WTC11 (cell line): ENCODE data around the gene SUB1.

Experiments used
- ATF1 ChIP-seq: sonication (generic); formaldehyde crosslinking; IDR thresholded peaks from 2 replicates; pipeline ENCODE4 v1.8.1; 2023; ENCODE audit warnings: mild to moderate bottlenecking, moderate library complexity, missing genetic modification reagents
- CREB1 ChIP-seq: sonication (generic); formaldehyde crosslinking; IDR thresholded peaks from 2 replicates; pipeline ENCODE4 v1.8.0; 2023; ENCODE audit warnings: mild to moderate bottlenecking, missing genetic modification reagents
- ETV6 ChIP-seq: sonication (generic); formaldehyde crosslinking; IDR thresholded peaks from 2 replicates; pipeline ENCODE4 v1.8.1; 2022; ENCODE audit warnings: mild to moderate bottlenecking, missing genetic modification reagents
- TEAD4 ChIP-seq: sonication (generic); formaldehyde crosslinking; IDR thresholded peaks from 2 replicates; pipeline ENCODE4 v1.8.0; 2022; ENCODE audit warnings: mild to moderate bottlenecking, missing genetic modification reagents
- ZNF121 ChIP-seq: sonication (generic); formaldehyde crosslinking; IDR thresholded peaks from 2 replicates; pipeline ENCODE4 v1.8.0; 2023; ENCODE audit warnings: missing genetic modification reagents
- ZNF396 ChIP-seq: fragments of 250-450 bp; sonication (Bioruptor Pico); IDR thresholded peaks from 2 replicates; pipeline ENCODE4 v1.8.0; 2021; ENCODE audit warnings: mild to moderate bottlenecking, moderate library complexity, borderline replicate concordance
- TF ChIP-seq, protein P1 (sequence below): fragments of 200-600 bp; IDR thresholded peaks from 2 replicates; pipeline ENCODE4 v1.8.0; 2022; ENCODE audit warnings: antibody characterized with exemption
- TF ChIP-seq, protein P2 (sequence below): sonication (generic); formaldehyde crosslinking; IDR thresholded peaks from 2 replicates; pipeline ENCODE4 v1.8.0; 2022; ENCODE audit warnings: mild to moderate bottlenecking, missing genetic modification reagents
- TF ChIP-seq, protein P3 (sequence below): sonication (generic); formaldehyde crosslinking; IDR thresholded peaks from 2 replicates; pipeline ENCODE4 v1.8.1; 2022; ENCODE audit warnings: low read depth, missing genetic modification reagents, borderline replicate concordance
- TF ChIP-seq, protein P4 (sequence below): sonication (generic); formaldehyde crosslinking; IDR thresholded peaks from 2 replicates; pipeline ENCODE4 v1.8.0; 2022; ENCODE audit warnings: missing genetic modification reagents

DNA sequence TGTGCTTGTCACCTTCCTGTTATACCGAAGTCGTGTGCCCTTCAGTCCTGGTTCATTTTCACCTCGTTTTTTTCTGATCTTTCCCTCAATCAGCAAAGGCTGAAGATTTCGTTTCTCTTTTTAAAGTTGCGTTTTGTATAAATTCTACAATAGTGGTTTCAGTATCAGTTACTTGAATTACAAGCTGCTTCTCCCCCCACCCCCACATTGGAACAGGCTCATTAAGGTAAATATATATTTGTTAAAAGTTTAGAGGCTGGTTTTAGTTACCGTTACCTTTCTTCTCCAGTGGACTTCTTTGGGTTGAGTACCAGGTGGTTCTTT is 881 bp downstream of the SUB1 start:
- TF ChIP-seq CREB1 (no peak), ATF1 (CRISPR knock-in tag) (no peak), ETV6 (CRISPR knock-in tag) (no peak), TEAD4 (no peak), ZNF396 (no peak), ZNF121 (CRISPR knock-in tag) (no peak)
- TF ChIP-seq, protein P1, sequence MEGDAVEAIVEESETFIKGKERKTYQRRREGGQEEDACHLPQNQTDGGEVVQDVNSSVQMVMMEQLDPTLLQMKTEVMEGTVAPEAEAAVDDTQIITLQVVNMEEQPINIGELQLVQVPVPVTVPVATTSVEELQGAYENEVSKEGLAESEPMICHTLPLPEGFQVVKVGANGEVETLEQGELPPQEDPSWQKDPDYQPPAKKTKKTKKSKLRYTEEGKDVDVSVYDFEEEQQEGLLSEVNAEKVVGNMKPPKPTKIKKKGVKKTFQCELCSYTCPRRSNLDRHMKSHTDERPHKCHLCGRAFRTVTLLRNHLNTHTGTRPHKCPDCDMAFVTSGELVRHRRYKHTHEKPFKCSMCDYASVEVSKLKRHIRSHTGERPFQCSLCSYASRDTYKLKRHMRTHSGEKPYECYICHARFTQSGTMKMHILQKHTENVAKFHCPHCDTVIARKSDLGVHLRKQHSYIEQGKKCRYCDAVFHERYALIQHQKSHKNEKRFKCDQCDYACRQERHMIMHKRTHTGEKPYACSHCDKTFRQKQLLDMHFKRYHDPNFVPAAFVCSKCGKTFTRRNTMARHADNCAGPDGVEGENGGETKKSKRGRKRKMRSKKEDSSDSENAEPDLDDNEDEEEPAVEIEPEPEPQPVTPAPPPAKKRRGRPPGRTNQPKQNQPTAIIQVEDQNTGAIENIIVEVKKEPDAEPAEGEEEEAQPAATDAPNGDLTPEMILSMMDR, result no peak
- TF ChIP-seq, protein P2, sequence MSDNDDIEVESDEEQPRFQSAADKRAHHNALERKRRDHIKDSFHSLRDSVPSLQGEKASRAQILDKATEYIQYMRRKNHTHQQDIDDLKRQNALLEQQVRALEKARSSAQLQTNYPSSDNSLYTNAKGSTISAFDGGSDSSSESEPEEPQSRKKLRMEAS, result no peak
- TF ChIP-seq, protein P3, sequence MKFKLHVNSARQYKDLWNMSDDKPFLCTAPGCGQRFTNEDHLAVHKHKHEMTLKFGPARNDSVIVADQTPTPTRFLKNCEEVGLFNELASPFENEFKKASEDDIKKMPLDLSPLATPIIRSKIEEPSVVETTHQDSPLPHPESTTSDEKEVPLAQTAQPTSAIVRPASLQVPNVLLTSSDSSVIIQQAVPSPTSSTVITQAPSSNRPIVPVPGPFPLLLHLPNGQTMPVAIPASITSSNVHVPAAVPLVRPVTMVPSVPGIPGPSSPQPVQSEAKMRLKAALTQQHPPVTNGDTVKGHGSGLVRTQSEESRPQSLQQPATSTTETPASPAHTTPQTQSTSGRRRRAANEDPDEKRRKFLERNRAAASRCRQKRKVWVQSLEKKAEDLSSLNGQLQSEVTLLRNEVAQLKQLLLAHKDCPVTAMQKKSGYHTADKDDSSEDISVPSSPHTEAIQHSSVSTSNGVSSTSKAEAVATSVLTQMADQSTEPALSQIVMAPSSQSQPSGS (CRISPR knock-in tag), result no peak
- TF ChIP-seq, protein P4, sequence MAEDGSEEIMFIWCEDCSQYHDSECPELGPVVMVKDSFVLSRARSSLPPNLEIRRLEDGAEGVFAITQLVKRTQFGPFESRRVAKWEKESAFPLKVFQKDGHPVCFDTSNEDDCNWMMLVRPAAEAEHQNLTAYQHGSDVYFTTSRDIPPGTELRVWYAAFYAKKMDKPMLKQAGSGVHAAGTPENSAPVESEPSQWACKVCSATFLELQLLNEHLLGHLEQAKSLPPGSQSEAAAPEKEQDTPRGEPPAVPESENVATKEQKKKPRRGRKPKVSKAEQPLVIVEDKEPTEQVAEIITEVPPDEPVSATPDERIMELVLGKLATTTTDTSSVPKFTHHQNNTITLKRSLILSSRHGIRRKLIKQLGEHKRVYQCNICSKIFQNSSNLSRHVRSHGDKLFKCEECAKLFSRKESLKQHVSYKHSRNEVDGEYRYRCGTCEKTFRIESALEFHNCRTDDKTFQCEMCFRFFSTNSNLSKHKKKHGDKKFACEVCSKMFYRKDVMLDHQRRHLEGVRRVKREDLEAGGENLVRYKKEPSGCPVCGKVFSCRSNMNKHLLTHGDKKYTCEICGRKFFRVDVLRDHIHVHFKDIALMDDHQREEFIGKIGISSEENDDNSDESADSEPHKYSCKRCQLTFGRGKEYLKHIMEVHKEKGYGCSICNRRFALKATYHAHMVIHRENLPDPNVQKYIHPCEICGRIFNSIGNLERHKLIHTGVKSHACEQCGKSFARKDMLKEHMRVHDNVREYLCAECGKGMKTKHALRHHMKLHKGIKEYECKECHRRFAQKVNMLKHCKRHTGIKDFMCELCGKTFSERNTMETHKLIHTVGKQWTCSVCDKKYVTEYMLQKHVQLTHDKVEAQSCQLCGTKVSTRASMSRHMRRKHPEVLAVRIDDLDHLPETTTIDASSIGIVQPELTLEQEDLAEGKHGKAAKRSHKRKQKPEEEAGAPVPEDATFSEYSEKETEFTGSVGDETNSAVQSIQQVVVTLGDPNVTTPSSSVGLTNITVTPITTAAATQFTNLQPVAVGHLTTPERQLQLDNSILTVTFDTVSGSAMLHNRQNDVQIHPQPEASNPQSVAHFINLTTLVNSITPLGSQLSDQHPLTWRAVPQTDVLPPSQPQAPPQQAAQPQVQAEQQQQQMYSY (CRISPR knock-in tag), result no peak
